ENCODE results near the gene KCTD17.

KCTD17 gene

DNA sequence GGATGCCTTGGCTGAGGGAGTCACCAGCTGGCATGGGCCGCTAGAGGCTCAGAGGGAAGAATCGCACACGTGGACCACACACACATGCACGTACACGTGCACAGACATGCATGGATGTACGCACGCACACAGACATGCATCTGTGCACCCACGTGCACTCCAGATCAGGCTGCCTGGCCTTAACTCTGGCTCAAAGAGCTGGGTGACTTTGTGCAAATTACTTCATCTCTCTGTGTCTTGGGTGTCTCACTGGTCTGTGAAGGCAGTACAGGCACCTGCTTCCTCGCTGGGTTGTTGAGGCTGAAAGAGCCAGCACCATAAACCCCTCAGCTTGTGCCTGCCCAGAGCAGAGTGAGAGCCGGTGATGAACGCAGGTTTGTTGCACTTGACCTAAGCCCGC lies 29.3 kb downstream of the KCTD17 start:
- DNase-seq = peak; percentile 7

DNA sequence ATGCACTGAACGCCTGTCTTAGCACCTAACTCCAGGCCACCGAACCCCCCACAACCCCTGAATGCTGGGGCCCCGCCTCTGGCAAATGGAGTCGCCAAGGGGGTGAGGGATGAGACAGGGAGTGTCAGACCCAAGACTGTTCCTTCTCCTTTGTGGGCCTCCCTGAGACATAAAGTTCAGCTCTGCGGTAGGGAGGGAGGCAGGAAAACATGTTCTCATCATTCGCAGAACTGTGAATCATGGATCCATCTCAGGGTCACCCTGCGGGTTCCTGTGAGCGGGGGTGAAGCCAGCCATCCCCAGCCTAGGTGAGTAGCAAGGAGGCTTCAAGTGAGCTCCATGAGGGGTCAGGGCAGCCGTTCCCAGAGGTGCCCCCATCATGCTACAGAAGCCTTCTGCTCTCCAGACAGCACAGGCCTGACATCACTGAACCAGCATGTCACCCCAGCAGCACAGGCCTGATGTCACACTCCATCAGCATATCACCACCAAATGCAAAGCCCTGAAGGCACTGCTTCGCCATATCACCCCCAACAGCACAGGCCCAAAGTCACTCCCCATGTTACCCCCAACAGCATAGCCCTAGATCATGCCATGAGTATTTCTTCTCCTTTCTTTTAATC lies 30.8 kb downstream of the KCTD17 start:
- no peak for DNase-seq

DNA sequence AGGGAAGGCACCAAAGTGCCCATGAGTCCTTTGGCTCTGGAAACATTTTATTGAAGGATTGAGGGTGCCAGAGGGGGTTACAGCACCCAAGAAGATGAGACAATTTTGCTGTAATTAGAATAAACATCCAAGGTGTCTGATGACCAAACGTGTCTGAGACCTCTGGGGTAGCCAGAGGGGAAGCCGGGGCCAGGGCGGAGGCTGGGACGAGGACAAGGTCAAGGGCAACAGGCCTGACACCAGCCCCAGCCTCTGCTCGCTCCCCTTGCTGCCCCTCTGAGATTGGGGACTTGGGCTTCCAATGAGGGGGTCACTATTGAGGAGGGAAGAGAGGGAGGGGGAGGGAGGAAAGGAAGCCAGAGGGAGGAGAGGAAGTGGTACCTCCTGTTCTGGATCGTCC lies 32.4 kb downstream of the KCTD17 start:
- DNase-seq = no peak

- DNase-seq = no peak
These were observed 32.8 kb downstream of the KCTD17 start for GRCh38 chr22:37084385-37084784.

GRCh38 chr22:37086184-37086583 lies 34.6 kb downstream of the KCTD17 start:
- DNase-seq = no peak

GRCh38 chr22:37088108-37088605 lies 36.6 kb downstream of the KCTD17 start:
- peak; percentile 30 for DNase-seq

DNA sequence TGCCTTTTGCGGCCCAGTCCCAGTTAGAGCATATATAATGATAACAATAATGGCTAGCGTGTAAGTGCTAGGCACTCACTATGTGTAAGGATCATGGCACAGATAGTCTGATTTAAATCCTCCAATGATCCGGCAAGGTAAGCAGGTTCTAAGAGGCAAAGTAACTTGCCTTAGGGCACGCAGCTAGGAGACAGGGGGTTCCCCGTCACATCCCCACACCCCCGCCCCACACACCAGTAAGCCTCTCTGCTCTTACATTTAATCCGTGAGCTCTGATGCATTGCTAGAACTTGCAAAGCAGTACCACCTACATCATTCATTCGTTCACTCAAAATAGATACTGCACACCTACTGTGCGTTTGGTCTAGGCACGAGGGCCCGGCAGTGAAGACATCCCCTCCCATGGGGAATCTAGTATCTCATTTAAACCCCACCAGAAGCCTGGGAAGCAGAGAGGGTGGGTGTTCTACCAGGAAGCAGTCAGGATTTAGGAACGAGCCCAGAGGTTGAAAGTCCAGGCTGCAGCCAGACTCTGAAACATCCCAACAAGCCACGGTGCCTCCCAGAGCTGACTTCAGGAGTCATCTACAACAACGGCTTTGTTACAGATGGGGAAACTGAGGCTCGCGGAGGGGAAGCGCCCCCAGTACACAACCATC lies 37.3 kb downstream of the KCTD17 start:
- no peak for DNase-seq

DNA sequence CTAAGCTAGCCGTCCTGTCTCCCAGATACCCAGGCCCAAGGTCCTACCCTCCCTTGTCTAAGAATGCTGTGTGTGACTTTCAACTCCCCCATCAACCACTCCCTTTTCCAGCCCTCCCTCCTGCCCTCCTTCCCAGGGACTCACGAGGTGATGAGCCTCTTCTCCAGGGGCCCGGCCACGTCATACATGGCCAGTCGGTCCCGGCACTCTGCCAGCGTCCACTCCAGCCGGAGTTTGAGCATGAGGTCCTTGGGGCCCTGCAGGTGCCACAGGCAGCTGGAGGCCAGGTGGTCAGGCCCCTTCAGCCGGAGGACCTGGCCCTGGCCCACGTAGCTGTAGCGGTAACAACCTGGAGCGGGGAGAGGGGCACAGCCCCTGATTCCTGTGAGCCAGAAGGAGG lies 37.9 kb downstream of the KCTD17 start:
- DNase-seq = no peak

- DNase-seq = no peak
These were observed 39.6 kb downstream of the KCTD17 start for GRCh38 chr22:37090920-37091695.

DNA sequence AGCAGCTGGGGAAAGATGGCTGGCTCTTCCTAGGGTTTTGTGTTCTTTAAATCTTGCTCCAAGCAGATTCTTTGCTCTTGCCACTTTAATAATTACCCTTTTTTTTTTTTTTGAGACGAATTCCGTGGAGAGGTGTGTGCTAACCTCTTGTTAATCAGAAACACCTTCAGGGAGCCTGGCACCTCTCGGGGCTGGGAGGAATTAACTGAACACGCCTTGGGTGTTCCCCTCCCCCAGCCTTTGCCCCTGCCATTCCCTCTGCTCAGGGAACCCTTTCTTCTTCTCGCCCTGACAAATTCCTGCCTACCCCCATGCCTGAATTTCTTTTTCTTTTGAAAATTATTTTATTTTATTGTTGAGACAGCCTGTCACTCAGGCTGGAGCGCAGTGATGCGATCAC lies 40.5 kb downstream of the KCTD17 start:
- DNase-seq = no peak

- no peak for DNase-seq
These were observed 41.5 kb downstream of the KCTD17 start for GRCh38 chr22:37092997-37093396.

- DNase-seq = no peak
These were observed 42.7 kb downstream of the KCTD17 start for GRCh38 chr22:37094239-37094638.

DNA sequence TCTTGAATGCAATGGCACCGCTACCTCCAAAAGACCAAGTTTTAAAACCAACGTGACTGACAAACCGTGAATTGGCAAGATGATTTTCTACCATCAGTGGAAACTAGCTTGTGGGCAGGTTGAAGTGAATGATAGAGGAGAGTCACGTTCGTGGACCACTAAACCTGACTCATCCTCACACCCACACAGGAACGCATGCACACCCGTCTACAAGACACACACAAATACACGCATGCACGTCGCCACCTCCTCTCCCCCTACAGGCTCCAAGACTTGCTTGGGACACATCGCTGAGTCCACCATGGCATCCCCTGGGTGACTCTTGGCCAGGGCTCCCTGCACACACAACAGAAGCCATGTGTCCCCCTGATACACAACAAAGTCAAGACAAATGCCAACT lies 43.6 kb downstream of the KCTD17 start:
- DNase-seq = no peak

DNA sequence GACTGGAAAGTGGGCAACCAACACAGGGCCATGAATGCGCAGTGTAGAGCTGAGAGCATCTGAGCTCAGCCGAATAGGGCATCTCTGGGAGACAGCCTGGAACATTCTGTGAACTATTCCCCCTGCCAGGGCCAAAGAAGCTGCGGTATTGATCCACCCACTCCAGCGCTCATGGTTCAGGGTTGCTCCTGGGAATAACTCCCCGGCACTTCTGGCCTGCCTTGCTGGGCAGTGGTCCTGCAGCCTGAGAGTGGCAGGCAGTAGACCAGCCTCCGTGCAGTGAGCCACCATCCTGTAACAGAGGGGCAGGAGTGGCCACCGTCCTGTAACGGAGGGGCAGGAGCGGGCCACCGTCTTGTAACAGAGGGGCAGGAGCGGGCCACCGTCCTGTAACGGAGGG lies 45.8 kb downstream of the KCTD17 start:
- DNase-seq = no peak

GRCh38 chr22:37098976-37099591 lies 47.5 kb downstream of the KCTD17 start:
- no peak for DNase-seq

- no peak for DNase-seq
These were observed 49.1 kb downstream of the KCTD17 start for GRCh38 chr22:37100589-37101127.

DNA sequence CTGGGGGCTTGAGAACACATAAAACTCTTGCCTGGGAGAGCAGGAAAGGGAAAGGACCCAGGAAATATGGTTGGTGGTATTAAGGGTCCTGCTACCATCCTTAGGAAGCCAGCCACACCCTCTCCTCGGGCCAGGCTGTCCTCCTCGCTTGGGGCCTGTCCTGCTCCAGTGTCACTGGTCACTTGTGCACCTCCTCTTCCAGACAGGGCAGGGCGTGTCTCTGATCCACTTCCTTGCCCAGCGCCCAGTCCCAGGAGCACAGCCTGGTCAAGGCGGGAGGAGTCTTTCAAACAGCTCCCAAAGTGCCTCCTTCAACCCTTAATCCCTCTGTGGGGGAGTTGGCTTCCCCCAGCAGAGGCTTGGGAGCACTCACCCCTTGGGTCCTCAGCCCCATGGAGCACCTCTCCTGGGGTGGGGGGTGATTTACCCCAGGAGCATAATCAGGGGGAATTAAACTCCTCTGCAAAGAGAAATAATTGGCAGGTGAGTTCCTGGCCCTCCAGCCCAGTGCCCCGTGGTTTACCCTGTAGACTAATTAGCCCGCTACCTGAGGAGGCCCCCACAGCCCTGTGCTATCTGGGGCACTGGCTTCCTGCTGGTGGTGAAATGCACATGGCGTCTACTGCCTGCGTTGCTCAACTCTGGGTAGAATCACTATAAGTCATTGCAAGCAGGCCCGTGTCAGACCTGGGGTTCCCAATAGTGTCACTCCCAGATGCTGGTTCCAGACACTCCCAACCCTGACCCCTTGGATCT lies 49.9 kb downstream of the KCTD17 start:
- no peak for DNase-seq

GRCh38 chr22:37103151-37103550 lies 51.6 kb downstream of the KCTD17 start:
- DNase-seq = no peak

- DNase-seq = no peak
These were observed 52.3 kb downstream of the KCTD17 start for GRCh38 chr22:37103656-37104452.

- DNase-seq = no peak
These were observed 53.6 kb downstream of the KCTD17 start for GRCh38 chr22:37105154-37105553.

DNA sequence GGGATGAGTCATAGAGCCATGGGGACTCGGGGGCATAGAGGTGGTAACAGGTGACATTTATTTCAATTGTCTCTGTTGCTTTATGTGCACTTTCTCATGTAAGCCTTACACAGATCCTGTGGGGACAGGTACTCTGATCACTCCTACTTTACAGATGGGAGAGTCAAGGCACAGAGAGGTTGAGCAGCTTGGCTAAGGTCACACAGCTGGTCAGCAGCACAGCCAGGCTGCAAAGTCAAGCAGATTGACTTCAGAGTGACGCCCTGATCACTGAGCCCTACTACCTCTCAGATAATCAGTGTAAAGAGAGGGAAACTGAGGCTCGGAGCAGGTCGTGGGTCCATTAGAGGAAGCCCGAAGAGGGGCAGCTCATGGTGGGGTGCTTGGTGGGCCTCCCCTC lies 54.4 kb downstream of the KCTD17 start:
- DNase-seq = no peak

Data from fibroblast of skin of back (primary cell).